GM18526 (cell line): Measurements from ENCODE around the gene CISTR.
A peak's percentile ranks its signal among the peaks of the same experiment; 100 is the strongest.

ENCODE experiments used
- POLR2A ChIP-seq: IDR thresholded peaks from 3 replicates; pipeline ENCODE4 v1.6.1; 2011; ENCODE audit not compliant: insufficient read length; ENCODE audit errors: extremely low read depth

CISTR gene

DNA sequence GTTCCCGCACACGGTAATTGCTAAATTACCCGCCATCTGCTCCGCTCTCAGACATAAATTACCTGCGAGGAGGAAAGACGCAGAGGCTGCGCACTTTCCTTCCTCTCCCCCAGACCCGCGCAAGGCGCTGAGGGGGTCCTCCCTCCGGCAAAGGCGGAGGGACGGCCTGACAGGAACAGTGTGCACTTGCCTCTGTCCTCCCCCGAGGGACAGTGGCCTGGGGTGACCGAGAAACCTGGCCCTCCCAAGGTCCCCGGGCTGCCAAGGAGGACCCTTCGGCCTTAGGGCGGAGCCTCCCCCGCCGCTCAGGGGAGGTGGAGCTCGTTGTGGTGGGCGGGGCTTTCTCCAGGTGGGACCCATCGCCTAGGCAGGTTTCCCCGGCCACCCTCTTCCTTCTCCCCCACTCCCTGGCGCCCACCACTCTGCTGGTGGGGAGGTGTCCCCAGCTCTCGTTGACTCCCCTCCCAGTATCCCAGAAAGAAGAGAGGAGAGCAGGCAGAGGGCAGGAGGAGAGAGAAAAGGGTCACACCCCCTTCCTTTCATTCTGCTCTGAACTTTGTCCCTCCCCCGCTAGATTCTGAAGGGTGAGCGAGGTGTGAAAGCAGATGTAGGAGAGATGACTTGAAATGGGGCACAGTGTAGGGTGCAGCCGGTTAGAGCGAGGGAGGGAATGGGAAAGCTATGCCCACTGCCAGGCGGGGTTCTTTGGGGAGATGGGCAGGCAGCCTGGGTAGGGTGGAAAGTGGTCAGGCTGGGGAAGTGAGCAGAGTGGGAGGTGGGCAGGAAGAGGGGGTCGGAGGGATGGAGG lies 13.2 kb downstream of the CISTR start:
- no peak for TF ChIP-seq POLR2A

DNA sequence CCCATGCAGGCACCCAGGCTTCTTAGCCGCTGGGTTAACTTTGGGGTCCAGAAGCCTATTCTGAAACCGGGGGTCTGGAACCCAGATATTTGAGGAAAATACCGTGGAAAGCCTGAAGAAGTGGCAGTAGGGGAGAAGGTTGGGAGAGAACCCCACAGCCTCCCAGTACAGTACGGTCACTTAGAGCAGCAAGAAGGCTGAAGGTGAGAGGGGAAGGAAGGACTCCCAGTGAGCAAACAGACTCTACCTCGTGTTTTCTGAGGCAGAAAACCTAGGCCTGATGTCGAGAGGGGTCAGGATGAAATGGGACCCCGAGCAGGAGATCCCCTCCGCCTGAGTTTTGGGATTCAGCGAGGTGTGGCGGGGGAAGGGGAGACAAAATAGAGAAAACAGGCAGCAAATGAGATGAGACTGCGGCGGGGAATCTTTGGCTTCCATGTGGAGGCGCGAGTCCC lies 13.8 kb downstream of the CISTR start:
- TF ChIP-seq POLR2A: no peak

GRCh38 chr12:53737093-53737808 lies 14.5 kb downstream of the CISTR start:
- TF ChIP-seq POLR2A: no peak

GRCh38 chr12:53736592-53736991 lies 15.2 kb downstream of the CISTR start:
- TF ChIP-seq POLR2A: no peak

- TF ChIP-seq POLR2A: no peak
Measured at GRCh38 chr12:53735556-53735955, 16.2 kb downstream of the CISTR start.

GRCh38 chr12:53734425-53734824 lies 17.4 kb downstream of the CISTR start:
- no peak for TF ChIP-seq POLR2A

DNA sequence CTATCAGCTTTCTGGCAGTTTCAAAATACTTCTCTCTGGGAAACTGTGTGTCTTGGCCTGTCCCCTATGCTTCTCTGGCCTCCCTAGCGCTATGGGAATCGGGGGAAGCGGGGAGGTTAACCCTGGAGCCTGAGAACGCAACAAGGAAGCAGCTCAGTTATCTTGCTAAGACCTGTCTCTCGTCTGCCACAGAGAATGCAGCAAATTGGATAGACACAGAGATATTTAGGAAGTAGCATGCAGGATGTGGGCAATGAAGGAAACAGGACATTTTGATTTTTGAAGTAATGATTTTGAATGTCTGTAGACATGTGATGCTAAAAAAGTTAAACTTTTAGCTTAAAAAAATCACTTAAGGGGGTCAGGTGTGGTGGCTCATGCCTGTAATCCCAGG lies 18.0 kb downstream of the CISTR start:
- TF ChIP-seq POLR2A: no peak

DNA sequence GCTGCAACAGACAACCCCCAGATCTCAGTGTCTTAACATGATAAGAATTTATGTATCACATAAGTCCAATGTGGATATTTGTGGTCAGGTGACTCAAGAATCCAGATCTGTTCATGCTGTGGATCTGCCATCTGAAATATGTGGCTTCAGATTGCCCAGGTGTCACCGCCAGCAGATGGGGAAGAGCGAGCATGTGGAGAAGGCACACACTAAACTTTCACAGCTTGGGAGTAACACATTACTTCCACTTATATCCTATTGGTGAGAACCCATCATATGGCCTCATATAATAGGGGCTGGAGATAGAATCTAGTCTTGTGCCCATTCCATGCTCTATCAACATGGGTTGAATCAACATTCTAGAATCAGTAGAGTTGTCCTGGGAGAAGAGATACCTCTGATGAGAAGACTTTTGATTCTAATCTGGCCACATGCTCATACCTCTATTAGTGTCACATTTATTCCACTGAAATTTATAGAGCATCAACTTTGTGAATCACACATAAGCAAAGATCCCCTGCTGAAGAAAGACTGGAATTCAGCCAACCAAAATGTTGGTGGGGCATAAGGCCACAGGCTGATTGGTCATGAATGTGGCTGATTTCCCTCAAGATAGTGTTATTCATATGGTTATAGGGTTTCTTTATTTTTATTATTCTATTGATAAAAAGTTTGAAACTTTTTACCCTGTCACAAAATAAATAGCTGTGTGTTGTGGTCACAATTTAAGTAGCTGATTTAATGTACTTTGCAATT lies 18.6 kb downstream of the CISTR start:
- no peak for TF ChIP-seq POLR2A

GRCh38 chr12:53729644-53730043 lies 22.1 kb downstream of the CISTR start:
- no peak for TF ChIP-seq POLR2A

DNA sequence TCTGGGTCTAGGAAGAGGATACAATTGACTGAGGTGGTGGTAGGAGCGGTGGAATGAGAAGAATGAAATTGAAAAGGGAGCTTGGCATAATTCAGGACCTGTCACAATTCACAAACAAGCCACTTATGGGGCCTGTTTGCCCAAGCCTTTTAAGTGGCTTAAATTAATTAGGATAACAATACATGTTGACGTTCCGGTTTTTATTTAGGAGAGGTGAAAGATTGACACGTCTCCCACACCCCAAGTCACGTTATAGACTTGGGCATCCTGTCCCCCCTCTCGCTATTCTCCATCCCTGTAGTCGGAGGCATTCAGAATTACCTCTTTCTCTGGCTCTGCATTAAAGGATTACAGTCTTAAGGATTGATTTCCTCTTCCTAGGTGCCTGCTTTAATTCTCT lies 23.6 kb downstream of the CISTR start:
- TF ChIP-seq POLR2A: no peak

- TF ChIP-seq POLR2A: peak; percentile 54
Measured at GRCh38 chr12:53727310-53728041, 24.3 kb downstream of the CISTR start, which contains the start of gene CALCOCO1. Gene CALCOCO1, minus strand, starts transcription at chr12:53727452. Its CDS starts 2,210 bp downstream, at chr12:53725242.

DNA sequence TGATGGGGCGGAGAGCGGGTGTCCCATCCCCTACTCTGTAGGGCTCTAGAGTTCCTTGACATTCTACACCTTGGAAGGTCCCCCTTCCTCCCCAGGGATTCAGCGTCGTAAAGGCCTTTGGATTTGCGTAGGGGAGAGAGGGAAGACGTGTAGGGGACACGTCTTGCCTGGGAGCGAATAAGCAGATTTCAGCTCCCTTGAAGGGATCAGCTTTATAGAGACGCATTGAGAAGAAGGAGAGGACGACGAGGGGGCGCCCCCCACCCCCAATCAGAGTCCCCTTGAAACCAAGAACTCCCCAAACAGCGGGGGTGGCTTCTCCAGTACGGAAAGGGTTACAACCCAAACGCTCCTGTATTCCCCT lies 24.9 kb downstream of the CISTR start:
- no peak for TF ChIP-seq POLR2A

GRCh38 chr12:53726341-53726740 lies 25.4 kb downstream of the CISTR start:
- TF ChIP-seq POLR2A: no peak

- no peak for TF ChIP-seq POLR2A
Measured at GRCh38 chr12:53725824-53726223, 26.0 kb downstream of the CISTR start.

GRCh38 chr12:53722450-53723041 lies 29.2 kb downstream of the CISTR start:
- TF ChIP-seq POLR2A: no peak
